Smooth muscle cell (in vitro differentiated cells): ENCODE measurements around the gene CIRBP. TPM values are rescaled to one million over a fixed set of nuclear protein-coding genes. Genes with fewer than 3 reads are reported as not detected.
A peak's percentile ranks its signal among the peaks of the same experiment; 100 is the strongest.

Source experiments
- DNase-seq: peaks from one replicate; lab custom pipeline; 2025; ENCODE audit not compliant: unreplicated experiment; lab: John Stamatoyannopoulos, UW
- H2AFZ ChIP-seq: fragments of 200-600 bp; sonication (generic); 2 replicates; pipeline ENCODE4 v1.6.0; 2016; ENCODE audit warnings: antibody characterized with exemption, low read depth, mild to moderate bottlenecking
- H3F3A ChIP-seq: fragments of 200-600 bp; sonication (generic); 2 replicates; pipeline ENCODE4 v1.6.0; 2017; ENCODE audit warnings: antibody characterized with exemption, low read depth
- H3K27ac ChIP-seq: fragments of 200-600 bp; sonication (generic); 2 replicates; pipeline ENCODE4 v1.5.1; 2016; ENCODE audit warnings: low read depth, mild to moderate bottlenecking
- H3K27me3 ChIP-seq: fragments of 200-600 bp; sonication (generic); 2 replicates; pipeline ENCODE4 v1.6.1; 2016; ENCODE audit warnings: low read depth, mild to moderate bottlenecking
- H3K36me3 ChIP-seq: fragments of 200-600 bp; sonication (generic); 2 replicates; pipeline ENCODE4 v1.5.1; 2016; ENCODE audit warnings: low read depth
- H3K4me1 ChIP-seq: fragments of 200-600 bp; sonication (generic); 2 replicates; pipeline ENCODE4 v1.5.1; 2016; ENCODE audit warnings: low read depth
- H3K4me2 ChIP-seq: fragments of 200-600 bp; sonication (generic); 2 replicates; pipeline ENCODE4 v1.6.0; 2016; ENCODE audit warnings: mild to moderate bottlenecking
- H3K4me3 ChIP-seq: fragments of 200-600 bp; sonication (generic); 2 replicates; pipeline ENCODE4 v1.5.1; 2016; ENCODE audit warnings: mild to moderate bottlenecking
- H3K79me2 ChIP-seq: fragments of 200-600 bp; sonication (generic); 2 replicates; pipeline ENCODE4 v1.6.0; 2016; ENCODE audit warnings: low read depth, mild to moderate bottlenecking
- H3K9ac ChIP-seq: fragments of 200-600 bp; sonication (generic); 2 replicates; pipeline ENCODE4 v1.6.0; 2016; ENCODE audit warnings: low read depth
- H3K9me3 ChIP-seq: fragments of 200-600 bp; sonication (generic); replicated peaks from 2 replicates; pipeline ENCODE4 v1.5.1; 2016; ENCODE audit warnings: low read depth
- H4K20me1 ChIP-seq: fragments of 200-600 bp; sonication (generic); 2 replicates; pipeline ENCODE4 v1.6.0; 2016; ENCODE audit warnings: low read depth
- CTCF ChIP-seq: fragments of 200-600 bp; sonication (generic); IDR thresholded peaks from 2 replicates; pipeline ENCODE4 v1.5.1; 2017; ENCODE audit warnings: borderline replicate concordance, mild to moderate bottlenecking, antibody characterized with exemption; ENCODE audit not compliant: insufficient read depth, poor library complexity, severe bottlenecking
- WGBS: methylation state at CpG from one replicate; pipeline ENCODE4 v1.1.7; 2016; ENCODE audit warnings: low lambda C conversion rate; 5-methylcytosine and 5-hydroxymethylcytosine counted together
- polyA plus RNA-seq: library from polyadenylated mRNA; unstranded; fragments of >200 nt; fragmentation: Nextera tagmentation; extraction: Ambion mirVana; gene quantifications from 2 replicates; pipeline ENCODE4 v1.2.1, GENCODE V29; 2016
- total RNA-seq: library from RNA; depleted of rRNA; stranded (reverse); fragments of >200 nt; gene quantifications from 2 replicates; pipeline ENCODE4 v1.2.3, GENCODE V29; 2014

The CIRBP gene
- total and polyA plus RNA-seq, 2 experiments from 2014 or later, result 122 to 215 TPM

GRCh38 chr19:1223018-1223855, 45.9 kb upstream of the CIRBP start:
- H3K4me2 ChIP-seq, result no peak overlapping the region
- peaks cover 68% of the 10 kb centered on the region for H4K20me1 ChIP-seq
- H3K4me3 ChIP-seq, result no peak overlapping the region
- H3K27me3 ChIP-seq, result no peaks in the 10 kb centered on the region
- DNase-seq, result no peak
- no peaks in the 10 kb centered on the region for H3K4me1 ChIP-seq
- no peak overlapping the region for H2AFZ ChIP-seq
- H3K27ac ChIP-seq, result no peak overlapping the region
- 92% methylated on average over 46 of the region's 48 CpGs for WGBS
- H3F3A ChIP-seq, result no peaks in the 10 kb centered on the region
- peak; percentile 50 for TF ChIP-seq CTCF
- no peak overlapping the region for H3K9ac ChIP-seq
- H3K79me2 ChIP-seq, result peaks cover 22% of the 10 kb centered on the region
- no peaks in the 10 kb centered on the region for H3K9me3 ChIP-seq
- no peaks in the 10 kb centered on the region for H3K36me3 ChIP-seq

- Histone ChIP-seq H3K9ac (no peak overlapping the region), H3K4me1 (no peaks in the 10 kb centered on the region), H3K27ac (no peak overlapping the region), H4K20me1 (peaks cover 59% of the 10 kb centered on the region), H3K79me2 (peaks cover 12% of the 10 kb centered on the region), H3K36me3 (no peaks in the 10 kb centered on the region), H3K27me3 (no peaks in the 10 kb centered on the region), H3F3A (no peaks in the 10 kb centered on the region), H3K4me2 (no peak overlapping the region), H3K9me3 (no peaks in the 10 kb centered on the region), H3K4me3 (no peak overlapping the region), H2AFZ (no peak overlapping the region)
- TF ChIP-seq CTCF, result no peak
- 97% methylated on average over 12 of the region's 16 CpGs for WGBS
- no peak for DNase-seq
Measured at GRCh38 chr19:1224047-1224825, 44.9 kb upstream of the CIRBP start.

- Histone ChIP-seq H3K9ac (no peak overlapping the region), H3K79me2 (peaks cover 6% of the 10 kb centered on the region), H3K27me3 (no peaks in the 10 kb centered on the region), H3K4me3 (no peak overlapping the region), H3K9me3 (no peaks in the 10 kb centered on the region), H3F3A (no peaks in the 10 kb centered on the region), H3K27ac (no peak overlapping the region), H3K4me1 (no peaks in the 10 kb centered on the region), H2AFZ (no peak overlapping the region), H3K36me3 (no peaks in the 10 kb centered on the region), H3K4me2 (no peak overlapping the region), H4K20me1 (peaks cover 57% of the 10 kb centered on the region)
- WGBS, result 93% methylated on average over 16 of the region's 16 CpGs
- TF ChIP-seq CTCF, result no peak
- DNase-seq, result no peak
Measured at GRCh38 chr19:1224847-1225246, 44.3 kb upstream of the CIRBP start.
